Gastroesophageal sphincter (tissue), 4 donors: ENCODE data around the gene STAT1. TPM values are rescaled to one million over a fixed set of nuclear protein-coding genes. Genes with fewer than 3 reads are reported as not detected.

Experiments used
- ATAC-seq: fragments of 150-250 bp; one replicate; pipeline ENCODE4 v1.9.1; 2016; ENCODE audit warnings: mild to moderate bottlenecking, moderate library complexity
- H3K27ac ChIP-seq, 4 donors: fragments of 200-600 bp; sonication (generic) in 3 of 4; 1 replicate in 3 of 4; 2 replicates in 1 of 4; pipeline ENCODE4 v1.5.1; 2016 to 2019
- H3K27me3 ChIP-seq: fragments of 200-600 bp; sonication (generic); one replicate; pipeline ENCODE4 v1.5.1; 2019
- H3K36me3 ChIP-seq, 2 donors: fragments of 200-600 bp; sonication (generic); one replicate each; pipeline ENCODE4 v1.5.1; 2019; ENCODE audit warnings: control low read depth in 1 of 2
- H3K4me1 ChIP-seq, 3 donors: fragments of 200-600 bp; sonication (generic); 1 replicate in 2 of 3; 2 replicates in 1 of 3; pipeline ENCODE4 v1.5.1; 2016 to 2019; ENCODE audit warnings: control low read depth in 2 of 3
- H3K4me3 ChIP-seq, 2 donors: fragments of 200-600 bp; sonication (generic); one replicate each; pipeline ENCODE4 v1.5.1; 2019; ENCODE audit warnings: mild to moderate bottlenecking in 1 of 2, moderate library complexity in 1 of 2
- H3K9me3 ChIP-seq, 3 donors: fragments of 200-600 bp; sonication (generic); one replicate each; pipeline ENCODE4 v1.5.1; 2017 to 2019; ENCODE audit warnings: control low read depth in 2 of 3
- EP300 ChIP-seq: sonication (generic); formaldehyde crosslinking; IDR thresholded peaks from one replicate; pipeline ENCODE4 v1.6.1; 2017; ENCODE audit warnings: antibody characterized with exemption, mild to moderate bottlenecking
- POLR2A ChIP-seq, 2 donors: fragments of 450-650 bp; IDR thresholded peaks; one replicate each; pipeline ENCODE4 v1.6.1; 2017; ENCODE audit warnings: antibody characterized with exemption in 2 of 2, mild to moderate bottlenecking in 2 of 2, moderate library complexity in 1 of 2
- POLR2AphosphoS5 ChIP-seq: sonication (generic); formaldehyde crosslinking; IDR thresholded peaks from one replicate; pipeline ENCODE4 v1.6.1; 2017; ENCODE audit warnings: antibody characterized with exemption
- WGBS, 2 donors: methylation state at CpG; one replicate each; pipeline ENCODE4 v1.1.5; 2018; ENCODE audit warnings: low coverage in 1 of 2; 5-methylcytosine and 5-hydroxymethylcytosine counted together
- total RNA-seq, 4 donors: library from RNA; depleted of rRNA; stranded (reverse); fragments of >200 nt; gene quantifications; one replicate each; pipeline ENCODE4 v1.1.0, GENCODE V29; 2016
- TF ChIP-seq, protein P1 (sequence below), 4 experiments: fragments of 200-600 bp in 2 of 4; fragments of 450-650 bp in 2 of 4; sonication (generic) in 1 of 4; IDR thresholded peaks; one replicate each; pipeline ENCODE4 v1.5.1; 2017 to 2019; ENCODE audit warnings: antibody characterized with exemption in 4 of 4, mild to moderate bottlenecking in 2 of 4, moderate library complexity in 2 of 4

The STAT1 gene
- total RNA-seq, 4 donors from 2014 or later = 47.0 to 59.9 (median 53.5) TPM

GRCh38 chr2:191049728-191050639 lies 36.0 kb upstream of the STAT1 start:
- WGBS, 2 donors = 18 to 27% methylated on average over 4 of the region's 4 CpGs
- peaks cover 0 to 29% (median 7%) of the 10 kb centered on the region in 3 donors for H3K4me1 ChIP-seq
- ATAC-seq = peak; percentile 84
- peak overlapping the region in 2 of 4 donors; percentile 57 to 70 for H3K27ac ChIP-seq
- TF ChIP-seq EP300 = no peak
- TF ChIP-seq POLR2A (IDR thresholded peaks at IDR 0.05) = no peak
- TF ChIP-seq POLR2AphosphoS5 = no peak
- TF ChIP-seq, protein P1, sequence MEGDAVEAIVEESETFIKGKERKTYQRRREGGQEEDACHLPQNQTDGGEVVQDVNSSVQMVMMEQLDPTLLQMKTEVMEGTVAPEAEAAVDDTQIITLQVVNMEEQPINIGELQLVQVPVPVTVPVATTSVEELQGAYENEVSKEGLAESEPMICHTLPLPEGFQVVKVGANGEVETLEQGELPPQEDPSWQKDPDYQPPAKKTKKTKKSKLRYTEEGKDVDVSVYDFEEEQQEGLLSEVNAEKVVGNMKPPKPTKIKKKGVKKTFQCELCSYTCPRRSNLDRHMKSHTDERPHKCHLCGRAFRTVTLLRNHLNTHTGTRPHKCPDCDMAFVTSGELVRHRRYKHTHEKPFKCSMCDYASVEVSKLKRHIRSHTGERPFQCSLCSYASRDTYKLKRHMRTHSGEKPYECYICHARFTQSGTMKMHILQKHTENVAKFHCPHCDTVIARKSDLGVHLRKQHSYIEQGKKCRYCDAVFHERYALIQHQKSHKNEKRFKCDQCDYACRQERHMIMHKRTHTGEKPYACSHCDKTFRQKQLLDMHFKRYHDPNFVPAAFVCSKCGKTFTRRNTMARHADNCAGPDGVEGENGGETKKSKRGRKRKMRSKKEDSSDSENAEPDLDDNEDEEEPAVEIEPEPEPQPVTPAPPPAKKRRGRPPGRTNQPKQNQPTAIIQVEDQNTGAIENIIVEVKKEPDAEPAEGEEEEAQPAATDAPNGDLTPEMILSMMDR (IDR thresholded peaks at IDR 0.05) = no peak
- no peaks in the 10 kb centered on the region for H3K36me3 ChIP-seq
- no peak overlapping the region for H3K4me3 ChIP-seq
- H3K27me3 ChIP-seq = peaks cover 4% of the 10 kb centered on the region
- H3K9me3 ChIP-seq = no peaks in the 10 kb centered on the region

GRCh38 chr2:191048073-191048472 lies 34.1 kb upstream of the STAT1 start:
- H3K36me3 ChIP-seq = no peaks in the 10 kb centered on the region
- WGBS, 2 donors = 83 to 89% methylated on average over 2 to 3 of the region's 3 CpGs

GRCh38 chr2:191045141-191045540 lies 31.2 kb upstream of the STAT1 start:
- no peak overlapping the region for H3K27ac ChIP-seq
- H3K4me3 ChIP-seq = no peak overlapping the region
- H3K9me3 ChIP-seq = no peaks in the 10 kb centered on the region
- WGBS, 2 donors = 78 to 92% methylated on average over 1 of the region's 1 CpG
- H3K27me3 ChIP-seq = no peaks in the 10 kb centered on the region
- H3K36me3 ChIP-seq = no peaks in the 10 kb centered on the region
- TF ChIP-seq POLR2AphosphoS5 (no peak), EP300 (no peak), POLR2A (IDR thresholded peaks at IDR 0.05) (no peak)
- TF ChIP-seq, protein P1 (IDR thresholded peaks at IDR 0.05) = no peak
- ATAC-seq = no peak
- peaks cover 0 to 4% (median 0%) of the 10 kb centered on the region in 3 donors for H3K4me1 ChIP-seq

More at GRCh38 chr2:191048073-191048472, 34.1 kb upstream of the STAT1 start:
- peaks cover 0 to 29% (median 7%) of the 10 kb centered on the region in 3 donors for H3K4me1 ChIP-seq
- H3K27me3 ChIP-seq = no peaks in the 10 kb centered on the region
- H3K27ac ChIP-seq = no peak overlapping the region
- ATAC-seq = no peak
- no peaks in the 10 kb centered on the region for H3K9me3 ChIP-seq
- TF ChIP-seq POLR2A (IDR thresholded peaks at IDR 0.05) (no peak), EP300 (no peak), POLR2AphosphoS5 (no peak)
- TF ChIP-seq, protein P1 (IDR thresholded peaks at IDR 0.05) = no peak
- H3K4me3 ChIP-seq = no peak overlapping the region

DNA sequence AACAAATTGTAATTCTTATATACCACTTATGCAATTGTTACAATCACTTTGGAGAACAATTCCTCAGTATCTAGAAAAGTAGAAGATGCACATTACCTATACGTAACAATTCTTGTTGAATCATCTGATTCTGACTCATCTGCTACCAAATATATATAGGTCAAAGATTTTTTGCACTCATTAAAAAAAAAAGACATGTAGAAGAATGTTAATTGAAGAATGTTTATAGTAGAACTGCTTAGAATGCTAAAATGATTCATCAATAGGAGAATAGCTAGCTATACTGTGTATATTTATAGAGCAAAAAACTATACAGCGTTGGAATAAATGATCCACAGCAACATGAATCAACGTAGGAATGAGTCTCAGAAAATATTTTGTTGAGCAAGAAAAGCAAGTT lies 29.5 kb upstream of the STAT1 start:
- ATAC-seq = no peak
- no peaks in the 10 kb centered on the region for H3K27me3 ChIP-seq
- no peak overlapping the region for H3K4me3 ChIP-seq
- H3K36me3 ChIP-seq = no peaks in the 10 kb centered on the region
- H3K4me1 ChIP-seq = no peaks in the 10 kb centered on the region
- no peaks in the 10 kb centered on the region for H3K9me3 ChIP-seq
- WGBS, 2 donors = 72 to 76% methylated on average over 3 of the region's 3 CpGs
- H3K27ac ChIP-seq = no peak overlapping the region
- TF ChIP-seq, protein P1 (IDR thresholded peaks at IDR 0.05) = no peak
- no peak for TF ChIP-seq EP300
- no peak for TF ChIP-seq POLR2A (IDR thresholded peaks at IDR 0.05)
- no peak for TF ChIP-seq POLR2AphosphoS5
